ENCODE data around the gene PTPN23. TPM values are rescaled to one million over a fixed set of nuclear protein-coding genes. Genes with fewer than 3 reads are reported as not detected.

PTPN23 gene
- total and polyA plus RNA-seq, 9 of the 15 experiments (the other 6 are each of a cell fraction or from before 2014, with no cell fraction given) = 0.41 to 58.7 (median 7.2) TPM

GRCh38 chr3:47406762-47407149 is 25.9 kb downstream of the PTPN23 start:
- Histone ChIP-seq H3K27me3 (ENCODE audit: control insufficient read depth in 2 of 2, insufficient read depth in 2 of 2, low read length in 2 of 2) (no peaks in the 10 kb centered on the region), H3K36me3 (ENCODE audit: control insufficient read depth, insufficient read depth, low read length) (peaks cover 72% of the 10 kb centered on the region; the same call in 2 of the 3 replicates), H3K79me2 (ENCODE audit: control insufficient read depth, insufficient read depth, low read length) (peaks cover 16% of the 10 kb centered on the region; the same call in 2 of the 3 replicates), H3K9ac (ENCODE audit: insufficient read depth in 1 of 2, low read depth in 2 of 2, low read length in 2 of 2) (peak overlapping the region in 1 of 2 experiments; percentile 83; a peak in 2 of 4 replicates), H2AFZ (ENCODE audit: low read depth, low read length) (peak overlapping the region; percentile 67; the same call in 1 of the 2 replicates), H4K20me1 (replicated peaks; ENCODE audit: control insufficient read depth, insufficient read depth, low read length) (no peaks in the 10 kb centered on the region; the same call in 1 of the 2 replicates), H3K9me1 (ENCODE audit: control insufficient read depth, insufficient read depth, low read length) (peaks cover 7% of the 10 kb centered on the region), H3K9me3 (replicated peaks; ENCODE audit: control insufficient read depth, insufficient read depth, low read depth, low read length) (no peaks in the 10 kb centered on the region), H3K4me2 (ENCODE audit: insufficient read depth, low read length) (peak overlapping the region; percentile 66), H3K4me1 (replicated peaks in 1 of 2; ENCODE audit: control insufficient read depth in 2 of 2, insufficient read depth in 2 of 2, low read length in 2 of 2) (peaks cover 28 to 63% of the 10 kb centered on the region in 2 experiments), H3K27ac (ENCODE audit: extremely low read depth, low read depth, low read length) (peak overlapping the region; percentile 48; the same call in 2 of the 3 replicates), H3K4me3 (no peak overlapping the region)
- no peak for FAIRE-seq
- intact Hi-C loops (cut with micrococcal nuclease) (no loop called here), in situ Hi-C loops (cut with MboI) (no loop called here)
- ChIA-PET POLR2A (interaction anchor here (0.5 to 1.7 kb wide), 7 partner anchors 9 to 198 kb away, joined by 3 to 7 read pairs (median 3); no protein-coding TSS in a partner anchor), CTCF (ENCODE audit: low intra/inter-chr PET ratio) (interaction anchor here (0.9 kb wide), 1 partner anchor 15 kb away, joined by 3 read pairs; no protein-coding TSS in a partner anchor)
- WGBS (ENCODE audit: insufficient coverage, low coverage, missing lambda C conversion rate) = 60% methylated on average over 7 of the region's 9 CpGs
- no peak for DNase-seq (ENCODE audit: extremely low read depth in 1 of 4, low spot score in 3 of 4)
- BruUV-seq (replicated peaks) = no TSS peak
- peak; percentile 69 for ATAC-seq
- TF ChIP-seq E2F4 (CRISPR knock-in tag; IDR thresholded peaks at IDR 0.05; ENCODE audit: low read depth) = no peak
- no peak for TF ChIP-seq ZNF311 (CRISPR knock-in tag; IDR thresholded peaks at IDR 0.05)
- no peak for TF ChIP-seq TBP (optimal IDR thresholded peaks at IDR 0.05; ENCODE audit: low read depth, low read length)
- TF ChIP-seq ELK3 (CRISPR knock-in tag; IDR thresholded peaks at IDR 0.05) = no peak
- TF ChIP-seq NBN (IDR thresholded peaks at IDR 0.05; ENCODE audit: low read depth) = no peak
- TF ChIP-seq SREBF2 (CRISPR knock-in tag; IDR thresholded peaks at IDR 0.05) = no peak
- TF ChIP-seq IRF2 (CRISPR knock-in tag; IDR thresholded peaks at IDR 0.05) = no peak
- TF ChIP-seq ELF2 (CRISPR knock-in tag; IDR thresholded peaks at IDR 0.05) = no peak
- TF ChIP-seq PCBP1 (IDR thresholded peaks at IDR 0.05; ENCODE audit: low read depth, low read length, poor library complexity, severe bottlenecking) = no peak
- no peak for TF ChIP-seq ZNF780A (CRISPR knock-in tag; IDR thresholded peaks at IDR 0.05)
- no peak for TF ChIP-seq TCF7 (IDR thresholded peaks at IDR 0.05; ENCODE audit: borderline replicate concordance)
- no peak for TF ChIP-seq ETV6 (IDR thresholded peaks at IDR 0.05; ENCODE audit: borderline replicate concordance in 1 of 2, low read depth in 2 of 2, low read length in 1 of 2)
- TF ChIP-seq ETV6 (CRISPR knock-in tag; IDR thresholded peaks at IDR 0.05; ENCODE audit: borderline replicate concordance) = no peak
- no peak for TF ChIP-seq MIER1 (IDR thresholded peaks at IDR 0.05; ENCODE audit: low read depth)
- no peak for TF ChIP-seq EHMT2 (IDR thresholded peaks at IDR 0.05)
- no peak for TF ChIP-seq VEZF1 (CRISPR knock-in tag; IDR thresholded peaks at IDR 0.05)
- no peak for TF ChIP-seq HMG20B (CRISPR knock-in tag; IDR thresholded peaks at IDR 0.05)
- no peak for TF ChIP-seq SIN3B (IDR thresholded peaks at IDR 0.05; ENCODE audit: low read depth)
- no peak for TF ChIP-seq NEUROD1 (IDR thresholded peaks at IDR 0.05; ENCODE audit: borderline replicate concordance, low read depth, low read length, partially characterized antibody)
- no peak for TF ChIP-seq TEAD4 (IDR thresholded peaks at IDR 0.05; ENCODE audit: low read length)
- no peak for TF ChIP-seq TEAD4 (CRISPR knock-in tag; IDR thresholded peaks at IDR 0.05; ENCODE audit: borderline replicate concordance)
- TF ChIP-seq ZNF644 (tag; IDR thresholded peaks at IDR 0.05; ENCODE audit: low read depth) = no peak
